Nephron (organoid): Measurements from ENCODE around the gene PTPRN2.

ENCODE experiments used
- H3K27ac Mint-ChIP-seq, 3 experiments: 2 replicates each; pipeline ENCODE4 v1.8.0; 2020; ENCODE audit warnings: mixed read lengths in 3 of 3, mild to moderate bottlenecking in 2 of 3, moderate library complexity in 1 of 3
- H3K27me3 Mint-ChIP-seq: 2 replicates; pipeline ENCODE4 v1.8.0; 2021; ENCODE audit warnings: low read depth, mild to moderate bottlenecking, moderate library complexity, mixed read lengths
- H3K36me3 Mint-ChIP-seq: 2 replicates; pipeline ENCODE4 v1.8.0; 2020; ENCODE audit warnings: low read depth, mixed read lengths
- H3K4me1 Mint-ChIP-seq: 2 replicates; pipeline ENCODE4 v1.8.0; 2020; ENCODE audit warnings: mixed read lengths
- H3K4me3 Mint-ChIP-seq, 3 experiments: 2 replicates each; pipeline ENCODE4 v1.8.0; 2020; ENCODE audit warnings: mild to moderate bottlenecking in 3 of 3, mixed read lengths in 3 of 3, moderate library complexity in 2 of 3
- H3K9me3 Mint-ChIP-seq: 2 replicates; pipeline ENCODE4 v1.8.0; 2020; ENCODE audit warnings: mixed read lengths
- CTCF ChIP-seq, 3 experiments: fragments of 200-600 bp; sonication (generic); IDR thresholded peaks; one replicate each; pipeline ENCODE4 v1.5.0; 2021; ENCODE audit warnings: antibody characterized with exemption in 3 of 3; ENCODE audit not compliant: unreplicated experiment in 3 of 3

PTPRN2 gene

GRCh38 chr7:158405324-158405723 is 182.3 kb downstream of the PTPRN2 start:
- H3K9me3 Mint-ChIP-seq = no peaks in the 10 kb centered on the region
- H3K4me1 Mint-ChIP-seq = peaks cover 5% of the 10 kb centered on the region
- H3K27ac Mint-ChIP-seq = no peak overlapping the region
- H3K4me3 Mint-ChIP-seq = no peak overlapping the region
- H3K27me3 Mint-ChIP-seq = peaks cover 18% of the 10 kb centered on the region
- no peaks in the 10 kb centered on the region for H3K36me3 Mint-ChIP-seq
- TF ChIP-seq CTCF (IDR thresholded peaks at IDR 0.05; ENCODE audit: unreplicated experiment in 3 of 3) = no peak

- H3K27ac Mint-ChIP-seq = no peak overlapping the region
These were observed 183.4 kb downstream of the PTPRN2 start for GRCh38 chr7:158404031-158404761.

DNA sequence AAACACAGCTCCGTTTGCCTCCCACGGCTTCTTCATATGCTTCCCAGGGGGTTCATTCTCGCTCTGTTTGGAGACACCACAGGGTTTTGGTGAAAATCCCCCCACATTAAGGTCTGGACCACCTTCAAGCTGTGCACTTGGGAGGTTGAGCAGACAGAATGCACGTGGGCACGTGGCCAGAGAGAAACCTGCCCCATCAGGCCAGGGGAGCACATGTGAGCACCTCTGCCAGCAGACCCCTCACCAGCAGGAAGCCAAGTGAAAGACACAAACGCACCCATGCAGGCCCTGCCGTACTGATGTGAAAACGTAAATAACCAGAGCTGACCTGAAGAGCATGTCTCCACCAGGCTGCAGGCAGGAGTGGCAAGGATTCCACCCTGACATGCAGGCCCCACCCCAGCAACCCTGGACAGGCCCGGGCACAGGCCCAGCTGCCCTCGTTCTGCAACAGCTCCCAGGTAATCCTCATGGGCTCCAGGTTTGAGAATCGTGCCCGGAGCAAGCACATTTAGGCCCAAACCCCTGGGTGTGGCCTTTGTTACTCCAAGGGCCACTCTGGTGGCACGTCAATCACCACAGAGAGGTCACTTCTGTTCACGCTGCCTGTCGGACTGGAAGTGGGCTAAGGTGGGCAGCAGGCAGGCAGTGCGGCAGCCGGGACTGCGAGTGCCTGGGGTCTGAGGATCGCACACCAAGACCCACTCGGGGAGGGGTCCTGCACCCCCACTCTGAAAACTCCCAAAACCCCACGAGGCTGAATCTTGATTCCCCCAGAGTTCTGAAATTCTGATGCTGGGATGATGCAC is 184.4 kb downstream of the PTPRN2 start:
- Mint-ChIP-seq H3K9me3 (peaks cover 7% of the 10 kb centered on the region), H3K27me3 (peaks cover 15% of the 10 kb centered on the region), H3K4me3 (no peak overlapping the region), H3K36me3 (no peaks in the 10 kb centered on the region), H3K4me1 (peaks cover 5% of the 10 kb centered on the region), H3K27ac (no peak overlapping the region)
- TF ChIP-seq CTCF (IDR thresholded peaks at IDR 0.05; ENCODE audit: unreplicated experiment in 3 of 3) = no peak

More at GRCh38 chr7:158404031-158404761, 183.4 kb downstream of the PTPRN2 start:
- peaks cover 5% of the 10 kb centered on the region for H3K4me1 Mint-ChIP-seq
- TF ChIP-seq CTCF (IDR thresholded peaks at IDR 0.05; ENCODE audit: unreplicated experiment in 3 of 3) = no peak
- no peaks in the 10 kb centered on the region for H3K36me3 Mint-ChIP-seq
- peaks cover 18% of the 10 kb centered on the region for H3K27me3 Mint-ChIP-seq
- H3K9me3 Mint-ChIP-seq = peaks cover 2% of the 10 kb centered on the region
- H3K4me3 Mint-ChIP-seq = no peak overlapping the region

- Mint-ChIP-seq H3K4me1 (peaks cover 5% of the 10 kb centered on the region), H3K27me3 (peaks cover 15% of the 10 kb centered on the region), H3K36me3 (no peaks in the 10 kb centered on the region), H3K4me3 (no peak overlapping the region), H3K27ac (no peak overlapping the region), H3K9me3 (peaks cover 10% of the 10 kb centered on the region)
- no peak for TF ChIP-seq CTCF (IDR thresholded peaks at IDR 0.05; ENCODE audit: unreplicated experiment in 3 of 3)
These were observed 185.2 kb downstream of the PTPRN2 start for GRCh38 chr7:158402471-158402870.

DNA sequence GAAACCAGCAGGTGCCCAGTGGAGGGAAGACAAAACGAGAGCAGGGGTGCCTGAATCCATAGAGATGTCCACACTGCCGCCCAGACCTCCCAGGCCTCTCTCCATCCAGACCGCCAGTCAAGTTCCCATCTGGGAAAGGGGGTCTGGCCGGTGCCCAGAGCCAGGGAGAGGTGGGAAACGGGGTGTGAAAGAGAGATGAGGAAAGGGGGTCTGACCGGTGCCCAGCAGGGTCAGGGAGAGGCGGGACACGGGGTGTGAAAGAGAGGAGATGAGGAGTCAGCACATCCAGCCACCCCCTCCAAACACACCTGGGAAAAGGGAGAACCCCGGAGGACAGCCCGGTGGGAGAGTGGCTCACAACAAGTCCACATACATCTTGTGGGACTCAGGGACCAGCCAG is 185.8 kb downstream of the PTPRN2 start:
- no peak overlapping the region for H3K27ac Mint-ChIP-seq
- H3K36me3 Mint-ChIP-seq = no peaks in the 10 kb centered on the region
- peaks cover 10% of the 10 kb centered on the region for H3K4me1 Mint-ChIP-seq
- TF ChIP-seq CTCF (IDR thresholded peaks at IDR 0.05; ENCODE audit: unreplicated experiment in 3 of 3) = no peak
- H3K27me3 Mint-ChIP-seq = peaks cover 15% of the 10 kb centered on the region
- no peak overlapping the region for H3K4me3 Mint-ChIP-seq
- peaks cover 11% of the 10 kb centered on the region for H3K9me3 Mint-ChIP-seq
